Sigmoid colon (tissue), 7 donors: ENCODE data around the gene CNIH4. TPM values are rescaled to one million over a fixed set of nuclear protein-coding genes. Genes with fewer than 3 reads are reported as not detected.

Source experiments
- DNase-seq: peaks from one replicate; pipeline ENCODE4 v3.0.0-alpha.2; 2019
- H3K27ac ChIP-seq, 4 donors: fragments of 200-600 bp; sonication (generic); one replicate each; pipeline ENCODE4 v1.5.1; 2016 to 2019; ENCODE audit warnings: mild to moderate bottlenecking in 1 of 4
- H3K27me3 ChIP-seq, 3 donors: fragments of 200-600 bp; sonication (generic); one replicate each; pipeline ENCODE4 v1.5.1; 2019; ENCODE audit warnings: mild to moderate bottlenecking in 1 of 3
- H3K36me3 ChIP-seq, 4 donors: fragments of 200-600 bp; sonication (generic); one replicate each; pipeline ENCODE4 v1.5.1; 2016 to 2019
- H3K4me1 ChIP-seq, 4 donors: fragments of 200-600 bp; sonication (generic); one replicate each; pipeline ENCODE4 v1.5.1; 2017 to 2019
- H3K4me3 ChIP-seq, 4 donors: fragments of 200-600 bp; sonication (generic); one replicate each; pipeline ENCODE4 v1.5.1; 2017 to 2019; ENCODE audit warnings: mild to moderate bottlenecking in 2 of 4, moderate library complexity in 1 of 4
- H3K9me3 ChIP-seq, 4 donors: fragments of 200-600 bp in 3 of 4; sonication (generic) in 3 of 4; one replicate each; pipeline versions ENCODE4 v1.5.1 to v1.6.1; 2013 to 2019
- CTCF ChIP-seq, 4 experiments: fragments of 450-650 bp in 3 of 4; fragments of 200-600 bp in 1 of 4; IDR thresholded peaks; one replicate each; pipeline ENCODE4 v1.5.1; 2016 to 2019; ENCODE audit warnings: antibody characterized with exemption in 4 of 4, mild to moderate bottlenecking in 3 of 4, moderate library complexity in 2 of 4
- EP300 ChIP-seq, 4 donors: sonication (generic); formaldehyde crosslinking; IDR thresholded peaks; one replicate each; pipeline ENCODE4 v1.6.1; 2017; ENCODE audit warnings: antibody characterized with exemption in 4 of 4
- POLR2A ChIP-seq, 2 donors: fragments of 450-650 bp; IDR thresholded peaks; one replicate each; pipeline ENCODE4 v1.6.1; 2016; ENCODE audit warnings: antibody characterized with exemption in 2 of 2, mild to moderate bottlenecking in 2 of 2, moderate library complexity in 2 of 2
- POLR2AphosphoS5 ChIP-seq, 4 donors: sonication (generic); formaldehyde crosslinking; IDR thresholded peaks; one replicate each; pipeline ENCODE4 v1.6.1; 2017; ENCODE audit warnings: antibody characterized with exemption in 4 of 4
- WGBS, 2 donors: extraction: QIAGEN DNeasy Blood & Tissue Kit; methylation state at CpG; one replicate each; pipeline ENCODE4 v1.1.7; 2013; 5-methylcytosine and 5-hydroxymethylcytosine counted together
- intact Hi-C: fragments of 100-400 bp; cut with DNase I; formaldehyde crosslinking; loops from one replicate; pipeline ENCODE4 v1.15.1; 2023
- polyA plus RNA-seq, 3 donors: library from polyadenylated mRNA; stranded (reverse); fragments of 200-250 nt; gene quantifications; one replicate each; pipeline ENCODE4 v1.2.3, GENCODE V29; 2013
- total RNA-seq, 4 donors: library from RNA; depleted of rRNA; stranded (reverse); fragments of >200 nt; gene quantifications; one replicate each; pipeline ENCODE4 v1.1.0, GENCODE V29; 2016
- donor health status: healthy with polysubstance abuse.
- donor health status: Bipolar disorder and iron deficiency.
- donor health status: healthy.

Gene CNIH4
- total and polyA plus RNA-seq, 7 donors, result 26.0 to 65.5 (median 37.2) TPM

GRCh38 chr1:224380003-224380402 is 23.3 kb downstream of the CNIH4 start:
- TF ChIP-seq CTCF (IDR thresholded peaks at IDR 0.05), result no peak
- TF ChIP-seq POLR2AphosphoS5 (IDR thresholded peaks at IDR 0.05), result no peak
- TF ChIP-seq POLR2A (IDR thresholded peaks at IDR 0.05), result no peak
- no peak for TF ChIP-seq EP300 (IDR thresholded peaks at IDR 0.05)
- DNase-seq, result no peak
- H3K4me1 ChIP-seq, result peaks cover 0 to 14% (median 0%) of the 10 kb centered on the region in 4 donors
- H3K27ac ChIP-seq, result no peak overlapping the region
- no peaks in the 10 kb centered on the region for H3K9me3 ChIP-seq
- intact Hi-C loops, result no loop called here
- peaks cover 9 to 51% (median 25%) of the 10 kb centered on the region in 4 donors for H3K36me3 ChIP-seq
- 42 to 73% methylated on average over 4 of the region's 4 CpGs for WGBS, 2 donors
- H3K4me3 ChIP-seq, result no peak overlapping the region
- no peaks in the 10 kb centered on the region for H3K27me3 ChIP-seq

- TF ChIP-seq POLR2AphosphoS5 (IDR thresholded peaks at IDR 0.05) (no peak), POLR2A (IDR thresholded peaks at IDR 0.05) (no peak), EP300 (IDR thresholded peaks at IDR 0.05) (no peak), CTCF (IDR thresholded peaks at IDR 0.05) (no peak)
- 90 to 92% methylated on average over 4 of the region's 4 CpGs for WGBS, 2 donors
- Histone ChIP-seq H3K27ac (no peak overlapping the region), H3K4me3 (no peak overlapping the region), H3K36me3 (peaks cover 4 to 45% (median 10%) of the 10 kb centered on the region in 4 donors), H3K9me3 (no peaks in the 10 kb centered on the region), H3K4me1 (peaks cover 0 to 7% (median 0%) of the 10 kb centered on the region in 4 donors), H3K27me3 (no peaks in the 10 kb centered on the region)
- intact Hi-C loops, result no loop called here
- DNase-seq, result no peak
Measured at GRCh38 chr1:224381880-224382548, 25.3 kb downstream of the CNIH4 start.

GRCh38 chr1:224383218-224383617 is 26.5 kb downstream of the CNIH4 start:
- H3K4me3 ChIP-seq, result no peak overlapping the region
- TF ChIP-seq CTCF (IDR thresholded peaks at IDR 0.05), result no peak
- no peak for TF ChIP-seq EP300 (IDR thresholded peaks at IDR 0.05)
- TF ChIP-seq POLR2AphosphoS5 (IDR thresholded peaks at IDR 0.05), result no peak
- TF ChIP-seq POLR2A (IDR thresholded peaks at IDR 0.05), result no peak
- no peak for DNase-seq
- H3K27me3 ChIP-seq, result no peaks in the 10 kb centered on the region
- intact Hi-C loops, result no loop called here
- no peaks in the 10 kb centered on the region for H3K9me3 ChIP-seq
- no peaks in the 10 kb centered on the region for H3K4me1 ChIP-seq
- H3K27ac ChIP-seq, result no peak overlapping the region
- H3K36me3 ChIP-seq, result peaks cover 0 to 45% (median 10%) of the 10 kb centered on the region in 4 donors
- WGBS, 2 donors, result 92 to 93% methylated on average over 3 of the region's 3 CpGs

GRCh38 chr1:224387302-224387912 is 30.7 kb downstream of the CNIH4 start:
- DNase-seq, result no peak
- Histone ChIP-seq H3K4me1 (no peaks in the 10 kb centered on the region), H3K36me3 (peaks cover 0 to 69% (median 23%) of the 10 kb centered on the region in 4 donors), H3K27me3 (no peaks in the 10 kb centered on the region), H3K4me3 (no peak overlapping the region), H3K27ac (no peak overlapping the region), H3K9me3 (no peaks in the 10 kb centered on the region)
- TF ChIP-seq POLR2A (IDR thresholded peaks at IDR 0.05), result no peak
- TF ChIP-seq POLR2AphosphoS5 (IDR thresholded peaks at IDR 0.05), result no peak
- no peak for TF ChIP-seq CTCF (IDR thresholded peaks at IDR 0.05)
- no peak for TF ChIP-seq EP300 (IDR thresholded peaks at IDR 0.05)
- intact Hi-C loops, result no loop called here
- 58 to 62% methylated on average over 6 of the region's 6 CpGs for WGBS, 2 donors
